Keratinocyte (primary cell): ENCODE results near the gene MYO7B.

Experiments
- EZH2 ChIP-seq: IDR thresholded peaks from one replicate; pipeline ENCODE4 v1.6.1; 2012; ENCODE audit warnings: inconsistent platforms, mild to moderate bottlenecking, low read length, moderate library complexity
- TF ChIP-seq, protein P1 (sequence below), 3 experiments: IDR thresholded peaks in 1 of 3; conservative IDR thresholded peaks in 1 of 3; optimal IDR thresholded peaks in 1 of 3; 2 replicates in 2 of 3; 3 replicates in 1 of 3; pipeline versions ENCODE3 to v1.5.1; 2011; ENCODE audit warnings: low read length in 3 of 3, mild to moderate bottlenecking in 3 of 3, moderate library complexity in 2 of 3, control low read depth in 1 of 3, inconsistent platforms in 1 of 3; ENCODE audit not compliant: insufficient read depth in 2 of 3; ENCODE audit errors: extremely low read depth in 1 of 3

DNA sequence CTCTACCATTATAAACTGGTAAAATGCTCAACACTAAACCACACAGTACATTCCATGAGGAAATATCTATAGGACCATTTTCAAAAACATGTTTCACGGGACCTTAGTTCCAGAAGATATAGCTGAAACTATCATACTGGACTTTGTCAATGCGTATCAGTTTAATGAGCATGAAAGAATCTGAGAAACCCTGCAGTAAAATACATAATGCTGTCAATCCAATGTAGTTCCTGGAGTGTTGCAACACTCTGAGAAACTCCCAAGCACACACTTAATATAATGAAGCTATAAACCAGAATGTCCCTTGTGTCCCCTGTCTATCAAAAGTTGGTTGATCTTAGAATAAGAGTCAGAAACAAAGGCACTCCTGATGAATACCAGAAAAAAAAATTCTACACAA is 25.4 kb upstream of the MYO7B start:
- TF ChIP-seq, protein P1, sequence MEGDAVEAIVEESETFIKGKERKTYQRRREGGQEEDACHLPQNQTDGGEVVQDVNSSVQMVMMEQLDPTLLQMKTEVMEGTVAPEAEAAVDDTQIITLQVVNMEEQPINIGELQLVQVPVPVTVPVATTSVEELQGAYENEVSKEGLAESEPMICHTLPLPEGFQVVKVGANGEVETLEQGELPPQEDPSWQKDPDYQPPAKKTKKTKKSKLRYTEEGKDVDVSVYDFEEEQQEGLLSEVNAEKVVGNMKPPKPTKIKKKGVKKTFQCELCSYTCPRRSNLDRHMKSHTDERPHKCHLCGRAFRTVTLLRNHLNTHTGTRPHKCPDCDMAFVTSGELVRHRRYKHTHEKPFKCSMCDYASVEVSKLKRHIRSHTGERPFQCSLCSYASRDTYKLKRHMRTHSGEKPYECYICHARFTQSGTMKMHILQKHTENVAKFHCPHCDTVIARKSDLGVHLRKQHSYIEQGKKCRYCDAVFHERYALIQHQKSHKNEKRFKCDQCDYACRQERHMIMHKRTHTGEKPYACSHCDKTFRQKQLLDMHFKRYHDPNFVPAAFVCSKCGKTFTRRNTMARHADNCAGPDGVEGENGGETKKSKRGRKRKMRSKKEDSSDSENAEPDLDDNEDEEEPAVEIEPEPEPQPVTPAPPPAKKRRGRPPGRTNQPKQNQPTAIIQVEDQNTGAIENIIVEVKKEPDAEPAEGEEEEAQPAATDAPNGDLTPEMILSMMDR (optimal IDR thresholded peaks at IDR 0.05 in 1 of 3, IDR thresholded peaks at IDR 0.05 in 1 of 3, conservative IDR thresholded peaks at IDR 0.05 in 1 of 3; ENCODE audit: extremely low read depth in 1 of 3, insufficient read depth in 2 of 3, low read length in 3 of 3), result no peak
- TF ChIP-seq EZH2, result no peak
